ENCODE results near the gene PYGO2. TPM values are rescaled to one million over a fixed set of nuclear protein-coding genes. Genes with fewer than 3 reads are reported as not detected.
"Not testable (repeated sequence)": the region's sequence is repeated elsewhere in the genome, so short reads cannot be mapped to it uniquely, and the experiment has no call there.

The PYGO2 gene
- total RNA-seq, 1 donor from 2014 or later, result 7.4 TPM

DNA sequence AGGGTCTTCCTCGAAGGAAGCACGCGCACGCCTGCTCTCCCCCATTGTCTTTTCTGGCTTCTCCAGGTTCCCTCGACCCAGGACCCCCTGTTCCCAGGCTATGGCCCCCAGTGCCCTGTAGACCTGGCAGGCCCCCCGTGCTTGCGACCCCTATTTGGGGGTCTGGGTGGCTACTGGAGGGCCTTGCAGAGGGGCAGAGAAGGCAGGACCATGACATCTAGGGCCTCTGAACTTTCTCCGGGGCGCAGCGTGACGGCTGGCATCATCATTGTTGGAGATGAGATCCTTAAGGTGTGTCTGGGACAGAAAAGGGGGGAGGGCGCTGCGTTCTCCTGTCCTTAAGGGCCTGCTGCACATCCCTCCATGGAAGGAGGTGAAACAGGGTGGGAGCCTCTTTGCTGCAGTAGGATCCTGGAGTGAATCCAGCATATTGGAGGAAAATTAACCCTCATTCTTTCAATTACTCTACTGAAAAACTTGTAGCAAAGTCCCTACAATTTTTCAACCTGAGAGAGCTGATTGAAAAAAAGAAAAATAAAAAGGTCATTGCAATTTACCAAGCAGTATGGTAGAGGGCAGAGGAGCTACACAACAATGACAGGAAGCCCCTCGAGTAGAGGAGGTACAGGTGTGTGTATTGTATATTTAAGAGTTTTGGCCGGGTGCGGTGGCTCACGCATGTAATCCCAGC, 22.3 kb upstream of the PYGO2 start:
- peaks cover 13% of the 10 kb centered on the region for H3K36me3 ChIP-seq (ENCODE audit: control insufficient read depth, insufficient read depth, low read length)
- FAIRE-seq (no peak), DNase-seq (ENCODE audit: low read depth) (no peak)
- TF ChIP-seq, protein P1, sequence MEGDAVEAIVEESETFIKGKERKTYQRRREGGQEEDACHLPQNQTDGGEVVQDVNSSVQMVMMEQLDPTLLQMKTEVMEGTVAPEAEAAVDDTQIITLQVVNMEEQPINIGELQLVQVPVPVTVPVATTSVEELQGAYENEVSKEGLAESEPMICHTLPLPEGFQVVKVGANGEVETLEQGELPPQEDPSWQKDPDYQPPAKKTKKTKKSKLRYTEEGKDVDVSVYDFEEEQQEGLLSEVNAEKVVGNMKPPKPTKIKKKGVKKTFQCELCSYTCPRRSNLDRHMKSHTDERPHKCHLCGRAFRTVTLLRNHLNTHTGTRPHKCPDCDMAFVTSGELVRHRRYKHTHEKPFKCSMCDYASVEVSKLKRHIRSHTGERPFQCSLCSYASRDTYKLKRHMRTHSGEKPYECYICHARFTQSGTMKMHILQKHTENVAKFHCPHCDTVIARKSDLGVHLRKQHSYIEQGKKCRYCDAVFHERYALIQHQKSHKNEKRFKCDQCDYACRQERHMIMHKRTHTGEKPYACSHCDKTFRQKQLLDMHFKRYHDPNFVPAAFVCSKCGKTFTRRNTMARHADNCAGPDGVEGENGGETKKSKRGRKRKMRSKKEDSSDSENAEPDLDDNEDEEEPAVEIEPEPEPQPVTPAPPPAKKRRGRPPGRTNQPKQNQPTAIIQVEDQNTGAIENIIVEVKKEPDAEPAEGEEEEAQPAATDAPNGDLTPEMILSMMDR (IDR thresholded peaks at IDR 0.05; ENCODE audit: insufficient read depth, low read length, severe bottlenecking), result no peak
- H3K27me3 ChIP-seq (ENCODE audit: control insufficient read depth, insufficient read depth, low read length), result no peaks in the 10 kb centered on the region
- H3K4me3 ChIP-seq (ENCODE audit: low read depth, low read length), result peak overlapping the region; percentile 66

DNA sequence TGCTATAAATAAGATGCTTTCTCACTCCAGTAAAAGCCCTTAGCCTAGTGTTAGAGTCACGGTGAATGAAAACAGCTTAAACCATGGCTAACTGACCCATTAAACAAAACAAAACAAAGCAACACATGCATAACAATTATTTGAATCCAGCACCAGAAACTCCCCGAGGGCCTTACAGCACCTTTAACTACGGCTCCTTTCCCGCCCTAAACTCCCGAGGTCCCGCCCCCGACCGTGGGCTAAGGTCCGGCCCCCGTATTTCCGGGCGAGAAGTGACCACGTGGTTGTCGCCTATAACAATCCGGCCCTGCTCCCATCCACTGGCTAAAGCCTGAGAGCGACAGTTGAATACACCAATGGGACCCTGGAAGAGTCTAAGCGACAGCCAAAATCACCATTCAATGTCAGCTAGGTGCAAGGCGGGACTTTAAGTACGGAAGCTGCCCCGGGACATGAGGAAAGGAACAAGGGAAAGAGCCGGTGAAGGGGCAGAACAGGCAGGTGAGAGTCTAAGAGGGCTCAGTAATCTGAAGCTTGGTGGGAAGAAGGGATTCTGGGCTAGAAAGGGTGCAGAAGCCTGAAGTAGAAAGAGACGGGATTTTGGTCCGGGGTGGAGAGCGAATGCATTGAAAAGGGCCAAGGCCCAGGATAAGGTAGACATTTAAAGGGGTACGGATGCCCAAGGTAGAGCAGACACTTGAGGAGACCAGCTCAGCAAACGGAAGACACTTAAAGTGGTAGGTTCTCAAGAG, 21.5 kb upstream of the PYGO2 start, which contains the start of gene FLAD1:
TSS of gene FLAD1 (plus strand) at position 448 of the 752 bp plus-strand sequence. CDS start 351 bp downstream, outside the sequence.
- TF ChIP-seq, protein P1 (IDR thresholded peaks at IDR 0.05; ENCODE audit: insufficient read depth, low read length, severe bottlenecking), result no peak
- Histone ChIP-seq H3K4me3 (ENCODE audit: low read depth, low read length) (peak within 1 kb of the TSS; percentile 66), H3K36me3 (ENCODE audit: control insufficient read depth, insufficient read depth, low read length) (peaks cover 6% of the 10 kb centered on the region), H3K27me3 (ENCODE audit: control insufficient read depth, insufficient read depth, low read length) (no peaks in the 10 kb centered on the region)
- FAIRE-seq (no peak), DNase-seq (ENCODE audit: low read depth) (peak; percentile 100)

DNA sequence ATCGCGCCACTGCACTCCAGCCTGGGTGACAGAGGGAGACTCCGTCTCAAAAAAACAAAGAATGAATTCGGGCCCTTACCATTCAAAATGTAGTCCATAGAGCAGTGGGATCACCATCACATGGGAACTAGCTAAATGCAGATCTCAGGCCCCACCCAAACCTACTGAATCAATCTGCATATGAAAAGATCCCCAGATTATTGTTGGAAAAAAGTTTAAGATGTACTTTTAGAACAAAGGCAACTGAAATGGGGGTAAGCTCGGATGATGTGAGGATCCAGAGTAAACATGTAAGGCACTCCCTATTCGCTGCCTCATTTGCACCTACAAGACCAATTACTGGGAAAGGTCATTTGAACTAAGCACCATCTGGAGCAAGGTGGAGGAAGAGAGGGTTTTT, 20.8 kb upstream of the PYGO2 start:
- H3K36me3 ChIP-seq (ENCODE audit: control insufficient read depth, insufficient read depth, low read length), result peaks cover under 1% of the 10 kb centered on the region
- DNase-seq (ENCODE audit: low read depth), result no peak
- no peaks in the 10 kb centered on the region for H3K27me3 ChIP-seq (ENCODE audit: control insufficient read depth, insufficient read depth, low read length)
- H3K4me3 ChIP-seq (ENCODE audit: low read depth, low read length), result no peak overlapping the region
- TF ChIP-seq, protein P1 (IDR thresholded peaks at IDR 0.05; ENCODE audit: insufficient read depth, low read length, severe bottlenecking), result no peak
- no peak for FAIRE-seq

DNA sequence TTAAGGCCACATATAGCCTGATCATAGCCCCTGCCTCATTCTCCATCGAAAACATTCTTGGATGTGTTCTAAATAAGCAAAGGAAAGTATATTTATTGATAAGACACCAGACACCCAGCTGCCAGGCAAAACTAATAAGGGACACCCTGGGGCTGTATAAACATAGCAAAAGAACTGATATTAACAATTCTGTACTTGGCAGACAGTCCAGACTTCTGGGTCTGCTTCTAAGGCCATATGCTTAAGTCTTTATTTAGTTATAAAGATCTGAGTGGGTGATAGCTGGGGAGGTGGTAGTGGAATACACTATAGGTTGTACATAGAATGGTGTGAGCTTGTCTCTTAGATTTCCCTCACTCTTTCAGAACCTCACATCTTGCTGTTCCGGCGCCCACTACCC, 16.8 kb upstream of the PYGO2 start:
- TF ChIP-seq, protein P1 (IDR thresholded peaks at IDR 0.05; ENCODE audit: insufficient read depth, low read length, severe bottlenecking), result no peak
- H3K27me3 ChIP-seq (ENCODE audit: control insufficient read depth, insufficient read depth, low read length), result no peaks in the 10 kb centered on the region
- no peak overlapping the region for H3K4me3 ChIP-seq (ENCODE audit: low read depth, low read length)
- FAIRE-seq (no peak), DNase-seq (ENCODE audit: low read depth) (no peak)
- no peaks in the 10 kb centered on the region for H3K36me3 ChIP-seq (ENCODE audit: control insufficient read depth, insufficient read depth, low read length)

DNA sequence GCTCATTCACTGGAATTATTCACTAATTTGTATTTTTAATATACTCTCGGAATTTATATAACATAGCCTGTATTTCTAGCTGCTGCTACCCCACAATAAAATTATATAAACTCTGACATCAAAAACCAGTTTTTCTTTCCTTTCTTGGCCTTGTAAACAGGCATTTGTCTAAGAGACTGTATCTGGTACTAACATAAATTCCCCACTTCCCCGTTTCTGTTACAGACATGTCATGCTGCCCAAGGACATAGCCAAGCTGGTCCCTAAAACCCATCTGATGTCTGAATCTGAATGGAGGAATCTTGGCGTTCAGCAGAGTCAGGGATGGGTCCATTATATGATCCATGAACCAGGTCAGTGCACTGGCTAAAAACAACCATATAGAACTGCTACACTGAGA, 16.2 kb upstream of the PYGO2 start:
- not testable (repeated sequence) for H3K4me3 ChIP-seq (ENCODE audit: low read depth, low read length); FAIRE-seq; DNase-seq (ENCODE audit: low read depth); H3K36me3 ChIP-seq (ENCODE audit: control insufficient read depth, insufficient read depth, low read length); H3K27me3 ChIP-seq (ENCODE audit: control insufficient read depth, insufficient read depth, low read length)

DNA sequence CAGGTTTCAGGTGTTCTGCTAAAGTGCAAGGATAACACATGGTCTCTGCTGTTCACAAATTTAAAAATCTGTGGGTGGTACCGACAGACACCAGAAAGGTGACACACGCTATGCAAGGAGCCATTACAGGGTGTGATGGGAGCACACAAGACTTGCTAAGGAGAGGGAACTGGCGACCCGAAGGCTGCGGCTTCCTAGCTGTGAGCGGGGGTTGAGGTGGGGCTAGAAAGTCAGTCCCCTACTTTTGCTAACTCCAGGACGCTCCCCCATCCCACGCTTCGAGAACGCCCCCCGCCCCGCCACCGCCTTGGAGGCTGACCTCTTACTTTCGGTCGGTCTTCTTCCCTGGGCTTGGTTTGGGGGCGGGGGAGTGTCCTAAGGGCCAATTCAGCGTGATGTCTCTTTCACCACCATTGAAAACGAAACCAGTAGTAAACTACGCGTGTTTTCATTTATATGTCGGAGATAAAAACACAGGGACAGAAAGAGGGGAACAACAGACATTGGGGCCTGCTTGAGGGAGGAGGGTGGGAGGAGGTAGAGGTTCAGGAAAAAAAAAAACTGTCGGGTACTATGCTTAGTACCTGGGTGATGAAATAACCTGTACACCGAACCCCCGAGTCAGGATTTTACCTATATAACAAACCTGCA, 14.0 kb upstream of the PYGO2 start:
- TF ChIP-seq, protein P1 (IDR thresholded peaks at IDR 0.05; ENCODE audit: insufficient read depth, low read length, severe bottlenecking), result no peak
- DNase-seq (ENCODE audit: low read depth), result peak; percentile 40
- H3K4me3 ChIP-seq (ENCODE audit: low read depth, low read length), result peak overlapping the region; percentile 35
- H3K36me3 ChIP-seq (ENCODE audit: control insufficient read depth, insufficient read depth, low read length), result no peaks in the 10 kb centered on the region
- H3K27me3 ChIP-seq (ENCODE audit: control insufficient read depth, insufficient read depth, low read length), result no peaks in the 10 kb centered on the region
- FAIRE-seq, result no peak
